WTC11 (cell line): ENCODE results near the gene CFI. TPM values are rescaled to one million over a fixed set of nuclear protein-coding genes. Genes with fewer than 3 reads are reported as not detected.

ENCODE experiments used
- ATAC-seq: fragments of 200-7000 bp; cut with Tn5 transposase; 2 replicates; pipeline ENCODE4 v1.10.0; 2021; ENCODE audit warnings: mild to moderate bottlenecking, moderate library complexity
- CTCF ChIA-PET: fragments of 300-600 bp; sonication (Branson Sonifier 250); formaldehyde crosslinking; loops from one replicate; lab custom pipeline; 2021; ENCODE audit warnings: antibody characterized with exemption; lab: Charles Lee
- POLR2A ChIA-PET: fragments of 350-600 bp; sonication (Branson Sonifier 250); formaldehyde crosslinking; loops from one replicate; lab custom pipeline; 2021; ENCODE audit warnings: antibody characterized with exemption; lab: Charles Lee
- DNase-seq: peaks from one replicate; pipeline ENCODE4 v3.0.0; 2021; ENCODE audit warnings: low spot score
- H3K27ac Mint-ChIP-seq: 2 replicates; pipeline ENCODE4 v1.8.0; 2021; ENCODE audit warnings: mixed read lengths
- H3K27me3 Mint-ChIP-seq: 2 replicates; pipeline ENCODE4 v1.8.0; 2021; ENCODE audit warnings: low read depth, mild to moderate bottlenecking, moderate library complexity, mixed read lengths
- H3K36me3 Mint-ChIP-seq: 2 replicates; pipeline ENCODE4 v1.8.0; 2021; ENCODE audit warnings: mixed read lengths
- H3K4me1 Mint-ChIP-seq: 2 replicates; pipeline ENCODE4 v1.8.0; 2022; ENCODE audit warnings: mixed read lengths
- H3K4me3 Mint-ChIP-seq: 2 replicates; pipeline ENCODE4 v1.8.0; 2021; ENCODE audit warnings: mild to moderate bottlenecking, moderate library complexity, mixed read lengths
- H3K9me3 Mint-ChIP-seq: 2 replicates; pipeline ENCODE4 v1.8.0; 2021; ENCODE audit warnings: mixed read lengths
- ARID4B ChIP-seq: sonication (generic); formaldehyde crosslinking; IDR thresholded peaks from 2 replicates; pipeline ENCODE4 v1.8.0; 2023; ENCODE audit warnings: missing genetic modification reagents, mild to moderate bottlenecking, borderline replicate concordance
- CBFB ChIP-seq: sonication (generic); formaldehyde crosslinking; IDR thresholded peaks from 2 replicates; pipeline ENCODE4 v1.8.1; 2022; ENCODE audit warnings: mild to moderate bottlenecking, low read depth, missing genetic modification reagents
- CTCF ChIP-seq: fragments of 200-600 bp; IDR thresholded peaks from 2 replicates; pipeline ENCODE4 v1.8.0; 2022; ENCODE audit warnings: antibody characterized with exemption
- ELF4 ChIP-seq: sonication (generic); formaldehyde crosslinking; IDR thresholded peaks from 2 replicates; pipeline ENCODE4 v1.8.1; 2022; ENCODE audit warnings: low read depth, mild to moderate bottlenecking, moderate library complexity, missing genetic modification reagents
- ERG ChIP-seq: fragments of 250-450 bp; sonication (Bioruptor Pico); IDR thresholded peaks from 2 replicates; pipeline ENCODE4 v1.8.0; 2021; ENCODE audit warnings: mild to moderate bottlenecking
- ESRRA ChIP-seq: sonication (generic); formaldehyde crosslinking; IDR thresholded peaks from 2 replicates; pipeline ENCODE4 v1.8.1; 2022; ENCODE audit warnings: mild to moderate bottlenecking, missing genetic modification reagents, borderline replicate concordance
- FOXP4 ChIP-seq: sonication (generic); formaldehyde crosslinking; IDR thresholded peaks from 2 replicates; pipeline ENCODE4 v1.8.0; 2022; ENCODE audit warnings: mild to moderate bottlenecking, missing genetic modification reagents
- GTF2I ChIP-seq: fragments of 250-450 bp; sonication (Bioruptor Pico); conservative IDR thresholded peaks from 2 replicates; pipeline ENCODE4 v1.4.0; 2021; ENCODE audit warnings: mild to moderate bottlenecking
- HMGA2 ChIP-seq: fragments of 250-450 bp; sonication (Bioruptor Pico); IDR thresholded peaks from 2 replicates; pipeline ENCODE4 v1.4.0; 2021; ENCODE audit warnings: mild to moderate bottlenecking, moderate library complexity
- NFE2L1 ChIP-seq: sonication (generic); formaldehyde crosslinking; IDR thresholded peaks from 2 replicates; pipeline ENCODE4 v1.8.1; 2023; ENCODE audit warnings: missing genetic modification reagents
- NFYB ChIP-seq: sonication (generic); formaldehyde crosslinking; conservative IDR thresholded peaks from 2 replicates; pipeline ENCODE4 v1.8.0; 2022; ENCODE audit warnings: low read depth, missing genetic modification reagents
- NR2C2 ChIP-seq: sonication (generic); formaldehyde crosslinking; IDR thresholded peaks from 2 replicates; pipeline ENCODE4 v1.8.0; 2022; ENCODE audit warnings: mild to moderate bottlenecking, missing genetic modification reagents
- PRRX2 ChIP-seq: fragments of 250-450 bp; sonication (Bioruptor Pico); IDR thresholded peaks from 2 replicates; pipeline ENCODE4 v1.8.0; 2021; ENCODE audit warnings: mild to moderate bottlenecking
- TP53 ChIP-seq: sonication (generic); formaldehyde crosslinking; IDR thresholded peaks from 2 replicates; pipeline ENCODE4 v1.8.1; 2023; ENCODE audit warnings: mild to moderate bottlenecking, missing genetic modification reagents
- ZBTB21 ChIP-seq: sonication (generic); formaldehyde crosslinking; IDR thresholded peaks from 2 replicates; pipeline ENCODE4 v1.8.1; 2023; ENCODE audit warnings: mild to moderate bottlenecking, missing genetic modification reagents, borderline replicate concordance
- ZNF219 ChIP-seq: sonication (generic); formaldehyde crosslinking; IDR thresholded peaks from 2 replicates; pipeline ENCODE4 v1.8.0; 2023; ENCODE audit warnings: missing genetic modification reagents, mild to moderate bottlenecking, borderline replicate concordance
- ZNF396 ChIP-seq: fragments of 250-450 bp; sonication (Bioruptor Pico); IDR thresholded peaks from 2 replicates; pipeline ENCODE4 v1.8.0; 2021; ENCODE audit warnings: mild to moderate bottlenecking, moderate library complexity, borderline replicate concordance
- ZNF512 ChIP-seq: sonication (generic); formaldehyde crosslinking; IDR thresholded peaks from 2 replicates; pipeline ENCODE4 v1.8.1; 2022; ENCODE audit warnings: missing genetic modification reagents, borderline replicate concordance
- ZSCAN18 ChIP-seq: fragments of 250-450 bp; sonication (Bioruptor Pico); IDR thresholded peaks from 2 replicates; pipeline ENCODE4 v2.1.2; 2022; ENCODE audit warnings: mild to moderate bottlenecking, moderate library complexity
- total RNA-seq: library from RNA; stranded (reverse); gene quantifications from 3 replicates; pipeline ENCODE4 v1.2.3, GENCODE V29; 2021
- TF ChIP-seq, protein P1 (sequence below): sonication (generic); formaldehyde crosslinking; IDR thresholded peaks from 2 replicates; pipeline ENCODE4 v1.8.1; 2023; ENCODE audit warnings: mild to moderate bottlenecking, missing genetic modification reagents, moderate library complexity
- TF ChIP-seq, protein P2 (sequence below): sonication (generic); formaldehyde crosslinking; IDR thresholded peaks from 2 replicates; pipeline ENCODE4 v1.8.1; 2023; ENCODE audit warnings: mild to moderate bottlenecking, missing genetic modification reagents, moderate library complexity

Gene CFI
- total RNA-seq, 1 experiment from 2014 or later, result not detected

DNA sequence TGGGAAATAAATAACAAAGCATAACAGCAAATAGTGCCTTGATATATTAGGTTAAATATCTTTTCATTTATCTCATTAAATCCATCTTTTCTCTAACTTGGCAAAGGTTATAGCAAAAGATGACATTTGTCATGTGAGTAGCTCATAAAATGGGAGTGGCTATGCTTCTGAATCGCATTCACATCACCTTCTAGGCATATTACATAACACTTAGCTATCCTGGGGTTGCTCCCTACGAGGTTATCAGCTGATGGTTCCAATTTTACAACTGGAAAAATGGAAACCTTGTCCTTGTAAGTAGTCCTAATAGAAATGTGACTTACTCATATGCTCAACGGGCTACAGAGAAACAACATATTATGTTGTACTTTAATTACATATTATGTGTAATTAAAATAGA is 88.3 kb downstream of the CFI start:
- H3K27me3 Mint-ChIP-seq, result no peaks in the 10 kb centered on the region
- TF ChIP-seq NFE2L1 (no peak), TP53 (CRISPR knock-in tag) (no peak), ESRRA (CRISPR knock-in tag) (no peak), HMGA2 (no peak), ZBTB21 (no peak), ARID4B (CRISPR knock-in tag) (no peak), ZNF512 (CRISPR knock-in tag) (no peak), PRRX2 (CRISPR knock-in tag) (no peak), CTCF (no peak), ZSCAN18 (CRISPR knock-in tag) (no peak), ERG (no peak), ZNF219 (CRISPR knock-in tag) (no peak), ELF4 (CRISPR knock-in tag) (no peak)
- TF ChIP-seq, protein P1, sequence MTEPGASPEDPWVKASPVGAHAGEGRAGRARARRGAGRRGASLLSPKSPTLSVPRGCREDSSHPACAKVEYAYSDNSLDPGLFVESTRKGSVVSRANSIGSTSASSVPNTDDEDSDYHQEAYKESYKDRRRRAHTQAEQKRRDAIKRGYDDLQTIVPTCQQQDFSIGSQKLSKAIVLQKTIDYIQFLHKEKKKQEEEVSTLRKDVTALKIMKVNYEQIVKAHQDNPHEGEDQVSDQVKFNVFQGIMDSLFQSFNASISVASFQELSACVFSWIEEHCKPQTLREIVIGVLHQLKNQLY (CRISPR knock-in tag), result no peak
- POLR2A ChIA-PET, result no interaction called here
- no peak for ATAC-seq
- no peak overlapping the region for H3K4me3 Mint-ChIP-seq
- H3K36me3 Mint-ChIP-seq, result peaks cover 38% of the 10 kb centered on the region
- no peaks in the 10 kb centered on the region for H3K4me1 Mint-ChIP-seq
- H3K27ac Mint-ChIP-seq, result no peak overlapping the region
- DNase-seq, result no peak
- CTCF ChIA-PET, result no interaction called here
- H3K9me3 Mint-ChIP-seq, result no peaks in the 10 kb centered on the region

- H3K9me3 Mint-ChIP-seq, result no peaks in the 10 kb centered on the region
- H3K27ac Mint-ChIP-seq, result no peak overlapping the region
- CTCF ChIA-PET, result no interaction called here
- H3K4me3 Mint-ChIP-seq, result no peak overlapping the region
- ATAC-seq, result no peak
- DNase-seq, result no peak
- no peaks in the 10 kb centered on the region for H3K27me3 Mint-ChIP-seq
- peaks cover 19% of the 10 kb centered on the region for H3K36me3 Mint-ChIP-seq
- peaks cover under 1% of the 10 kb centered on the region for H3K4me1 Mint-ChIP-seq
- POLR2A ChIA-PET, result no interaction called here
- TF ChIP-seq ESRRA (CRISPR knock-in tag), result no peak
- TF ChIP-seq, protein P1 (CRISPR knock-in tag), result no peak
- TF ChIP-seq, protein P2, sequence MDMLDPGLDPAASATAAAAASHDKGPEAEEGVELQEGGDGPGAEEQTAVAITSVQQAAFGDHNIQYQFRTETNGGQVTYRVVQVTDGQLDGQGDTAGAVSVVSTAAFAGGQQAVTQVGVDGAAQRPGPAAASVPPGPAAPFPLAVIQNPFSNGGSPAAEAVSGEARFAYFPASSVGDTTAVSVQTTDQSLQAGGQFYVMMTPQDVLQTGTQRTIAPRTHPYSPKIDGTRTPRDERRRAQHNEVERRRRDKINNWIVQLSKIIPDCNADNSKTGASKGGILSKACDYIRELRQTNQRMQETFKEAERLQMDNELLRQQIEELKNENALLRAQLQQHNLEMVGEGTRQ (CRISPR knock-in tag), result no peak
- no peak for TF ChIP-seq PRRX2 (CRISPR knock-in tag)
- no peak for TF ChIP-seq NFYB (CRISPR knock-in tag)
- TF ChIP-seq FOXP4 (CRISPR knock-in tag), result no peak
- no peak for TF ChIP-seq GTF2I (CRISPR knock-in tag)
- no peak for TF ChIP-seq TP53 (CRISPR knock-in tag)
- no peak for TF ChIP-seq CBFB
- no peak for TF ChIP-seq NR2C2 (CRISPR knock-in tag)
- TF ChIP-seq ZNF396 (CRISPR knock-in tag), result no peak
Observed at GRCh38 chr4:109708990-109709389, 92.8 kb downstream of the CFI start.
